GM13977 (cell line): Measurements from ENCODE around the gene WDR49.
A peak's percentile ranks its signal among the peaks of the same experiment; 100 is the strongest.

Experiments used
- DNase-seq: peaks from one replicate; pipeline ENCODE4 v3.0.0; 2012; ENCODE audit warnings: low spot score
- CTCF ChIP-seq: IDR thresholded peaks from 2 replicates; pipeline ENCODE4 v1.5.1; 2012; ENCODE audit warnings: mild to moderate bottlenecking, control low read depth; ENCODE audit not compliant: insufficient read depth; ENCODE audit errors: extremely low read depth, missing control alignments
- in situ Hi-C: fragments of 300-500 bp; cut with MboI; formaldehyde crosslinking; loops from one replicate; pipeline ENCODE4 v1.12.0; 2022; ENCODE audit warnings: low sequenced_read_pairs, low pct_unique_long_range_greater_than_20kb, mixed read lengths, inconsistent platforms; ENCODE audit not compliant: unreplicated experiment

WDR49 gene

DNA sequence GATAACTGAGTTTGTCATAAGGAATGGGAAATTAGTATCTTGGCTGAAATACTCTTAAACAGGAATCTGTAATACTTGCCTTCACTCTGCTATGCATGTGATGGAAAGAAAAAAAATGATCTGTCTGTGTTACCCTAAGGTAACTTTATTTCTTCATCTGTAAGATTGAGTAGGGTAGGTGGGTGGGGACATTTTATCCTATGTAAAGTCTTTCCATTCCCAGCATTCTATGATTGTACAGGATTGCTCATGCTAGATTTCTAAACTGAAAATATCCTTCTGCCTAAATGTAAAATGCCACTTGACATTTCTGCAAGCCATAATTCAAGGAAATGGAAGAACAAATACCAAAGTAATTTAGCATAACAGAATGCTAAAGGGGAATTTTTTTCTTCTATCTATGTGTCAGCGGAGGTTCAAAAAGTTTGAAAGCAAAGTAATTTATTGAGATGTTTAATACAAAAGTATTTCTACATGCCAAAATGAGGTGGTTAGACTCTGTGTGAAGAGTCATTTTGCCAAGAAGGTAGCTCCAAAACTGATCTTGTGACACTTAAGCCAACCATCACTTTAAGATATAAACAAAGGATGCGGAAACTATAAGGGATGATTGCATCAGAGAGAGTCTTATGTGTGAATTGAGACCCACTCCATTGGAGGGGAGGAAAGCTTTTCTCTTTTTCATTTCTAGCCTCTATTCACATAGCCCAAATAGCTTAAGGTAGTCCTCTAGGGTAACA is 133.3 kb downstream of the WDR49 start:
- TF ChIP-seq CTCF = no peak
- no peak for DNase-seq
- in situ Hi-C loops = no loop called here

DNA sequence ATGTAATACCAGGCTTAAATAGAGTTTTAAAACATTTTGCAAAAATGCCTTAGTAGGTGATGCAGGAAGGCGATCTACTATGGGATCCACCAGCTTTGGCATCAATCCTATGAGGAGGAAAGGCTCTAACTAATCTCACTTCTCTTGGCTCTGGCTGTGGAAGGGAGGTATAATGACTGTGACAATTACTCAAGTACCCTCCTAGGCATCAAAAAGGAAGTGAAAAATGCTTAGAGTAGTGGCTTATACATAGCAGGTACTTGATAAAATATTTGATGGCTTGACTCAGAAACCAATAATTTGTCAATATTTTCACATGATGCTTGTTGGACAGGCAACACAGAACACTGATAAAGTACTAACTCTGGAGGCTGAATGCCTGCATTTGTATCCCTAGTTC is 145.8 kb downstream of the WDR49 start:
- in situ Hi-C loops = no loop called here
- DNase-seq = no peak
- no peak for TF ChIP-seq CTCF

DNA sequence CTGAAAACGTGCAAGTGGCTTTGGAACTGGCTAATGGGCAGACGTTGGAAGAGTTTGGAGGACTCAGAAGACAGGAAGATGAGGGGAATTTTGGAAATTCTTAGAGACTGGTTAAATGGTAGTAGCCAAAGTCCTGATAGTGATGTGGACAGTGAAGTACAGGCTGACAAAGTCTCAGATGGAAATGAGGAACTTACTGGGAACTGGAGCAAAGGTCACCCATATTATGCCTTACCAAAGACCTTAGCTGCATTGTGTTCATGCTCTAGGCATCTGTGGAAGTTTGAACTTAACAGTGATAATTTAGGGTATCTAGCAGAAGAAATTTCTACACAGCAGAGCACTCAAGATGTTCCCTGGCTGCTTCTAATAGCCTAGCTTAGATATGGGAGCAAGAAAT is 151.3 kb downstream of the WDR49 start:
- DNase-seq = no peak
- in situ Hi-C loops = no loop called here
- no peak for TF ChIP-seq CTCF

- TF ChIP-seq CTCF = no peak
- no peak for DNase-seq
- in situ Hi-C loops = no loop called here
These were observed 151.8 kb downstream of the WDR49 start for GRCh38 chr3:167501941-167502340.

DNA sequence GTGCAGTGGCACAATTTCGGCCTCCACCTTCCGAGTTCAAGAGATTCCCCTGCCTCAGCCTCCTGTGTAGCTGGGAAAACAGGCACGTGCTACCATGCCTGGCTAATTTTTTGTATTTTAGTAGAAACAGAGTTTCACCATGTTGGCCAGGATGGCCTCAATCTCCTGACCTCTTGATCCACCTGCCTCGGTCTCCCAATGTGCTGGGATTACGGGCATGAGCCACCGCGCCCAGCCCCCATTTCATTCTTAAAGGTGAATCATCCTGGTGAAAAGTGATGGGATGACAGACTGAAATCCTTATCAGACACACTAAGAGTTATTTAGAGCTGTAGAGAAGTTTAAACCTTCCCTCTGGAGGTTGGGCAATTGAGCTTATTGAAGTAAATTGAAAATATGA is 155.8 kb downstream of the WDR49 start:
- no peak for DNase-seq
- in situ Hi-C loops = no loop called here
- no peak for TF ChIP-seq CTCF

DNA sequence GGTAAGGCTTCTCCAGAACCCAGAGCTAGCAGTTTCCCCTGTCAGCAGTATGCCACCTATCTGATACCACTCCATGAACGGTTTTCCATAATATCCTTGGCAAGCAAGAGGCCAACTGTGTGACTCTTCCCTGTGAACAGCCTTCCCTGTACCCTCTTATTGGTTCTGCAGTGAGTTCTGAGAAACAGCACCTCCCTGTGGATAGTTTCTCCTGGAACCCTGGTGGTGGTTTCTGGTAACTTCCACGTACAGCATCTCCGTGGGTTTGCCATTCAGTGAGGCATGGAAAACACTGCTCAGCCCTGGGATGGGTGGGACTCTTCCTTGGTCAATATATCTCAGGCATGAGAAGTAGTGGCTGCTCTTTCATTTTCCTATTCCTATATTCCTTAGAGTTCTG is 160.5 kb downstream of the WDR49 start:
- DNase-seq = no peak
- peak; percentile 28 for TF ChIP-seq CTCF
- in situ Hi-C loops = no loop called here

DNA sequence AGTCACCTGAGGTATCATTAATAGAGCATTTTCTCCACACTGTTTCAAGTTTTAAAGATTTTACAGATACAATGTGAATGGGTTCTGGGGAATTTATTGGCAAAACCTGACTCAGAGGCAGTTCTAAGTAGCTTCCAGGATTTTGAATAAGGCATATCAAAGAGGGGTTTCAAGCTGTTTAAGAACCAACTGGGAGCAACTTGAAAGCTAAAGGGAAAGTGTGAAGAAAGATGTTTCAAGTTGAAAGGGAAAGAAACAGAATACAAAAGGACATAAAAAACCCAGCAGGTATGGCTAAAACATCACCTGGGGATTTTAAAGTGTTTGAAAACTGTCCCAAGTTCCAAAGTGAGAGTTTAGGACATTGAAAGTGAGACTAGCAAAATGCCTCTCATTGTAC is 162.1 kb downstream of the WDR49 start:
- no peak for TF ChIP-seq CTCF
- in situ Hi-C loops = no loop called here
- DNase-seq = no peak
